OCI-LY3 (cell line): ENCODE results near the gene DUS2.

Source experiments
- CTCF ChIP-seq: fragments of 200-600, 300-600 bp; sonication (generic); IDR thresholded peaks from 2 replicates; pipeline ENCODE4 v1.5.1; 2014; ENCODE audit warnings: antibody characterized with exemption, low read length, low read depth
- EZH2phosphoT487 ChIP-seq: fragments of 200-600 bp; shearing (Covaris generic); IDR thresholded peaks from 2 replicates; pipeline ENCODE4 v1.6.1; 2018; ENCODE audit warnings: antibody characterized with exemption, mixed run types, low read depth

- TF ChIP-seq CTCF, result no peak
- TF ChIP-seq EZH2phosphoT487, result no peak
Measured at GRCh38 chr16:68068926-68069325, 45.8 kb downstream of the DUS2 start.
